ENCODE results near the gene ADCY5. TPM values are rescaled to one million over a fixed set of nuclear protein-coding genes. Genes with fewer than 3 reads are reported as not detected.

Gene ADCY5
- total and polyA plus RNA-seq, 2 donors from 2014 or later, result 7.1 to 33.6 TPM

GRCh38 chr3:123349201-123349535 lies 99.7 kb downstream of the ADCY5 start:
- H3K4me3 ChIP-seq (ENCODE audit: low read length in 3 of 3), result no peak overlapping the region
- peaks cover 0 to 3% (median 0%) of the 10 kb centered on the region in 3 donors for H3K36me3 ChIP-seq (ENCODE audit: control insufficient read depth in 2 of 3, insufficient read depth in 3 of 3, low read length in 3 of 3)
- H3K9me3 ChIP-seq (ENCODE audit: control insufficient read depth in 2 of 3, insufficient read depth in 1 of 3, low read length in 3 of 3), result no peaks in the 10 kb centered on the region
- H3K9ac ChIP-seq (ENCODE audit: low read length in 3 of 3), result no peak overlapping the region
- no peak for TF ChIP-seq CTCF (IDR thresholded peaks at IDR 0.05; ENCODE audit: borderline replicate concordance, extremely low read depth, insufficient read depth)
- H3K27ac ChIP-seq (ENCODE audit: low read depth in 2 of 2, low read length in 2 of 2), result no peak overlapping the region
- H3K27me3 ChIP-seq (ENCODE audit: control insufficient read depth, insufficient read depth, low read length), result no peaks in the 10 kb centered on the region
- H3K4me1 ChIP-seq (ENCODE audit: control insufficient read depth in 2 of 3, insufficient read depth in 2 of 3, low read depth in 1 of 3, low read length in 3 of 3), result peaks cover 0 to 11% (median 5%) of the 10 kb centered on the region in 3 donors
- FAIRE-seq, result no peak
- no peak for DNase-seq
- intact Hi-C loops (cut with DNase I), result no loop called here

GRCh38 chr3:123348471-123349200 lies 100.3 kb downstream of the ADCY5 start:
- no peak overlapping the region for H3K27ac ChIP-seq (ENCODE audit: low read depth in 2 of 2, low read length in 2 of 2)
- no peaks in the 10 kb centered on the region for H3K27me3 ChIP-seq (ENCODE audit: control insufficient read depth, insufficient read depth, low read length)
- FAIRE-seq, result no peak
- no peak overlapping the region for H3K9ac ChIP-seq (ENCODE audit: low read length in 3 of 3)
- TF ChIP-seq CTCF (IDR thresholded peaks at IDR 0.05; ENCODE audit: borderline replicate concordance, extremely low read depth, insufficient read depth), result no peak
- no peak overlapping the region for H3K4me3 ChIP-seq (ENCODE audit: low read length in 3 of 3)
- H3K9me3 ChIP-seq (ENCODE audit: control insufficient read depth in 2 of 3, insufficient read depth in 1 of 3, low read length in 3 of 3), result no peaks in the 10 kb centered on the region
- intact Hi-C loops (cut with DNase I), result no loop called here
- peaks cover 0 to 11% (median 3%) of the 10 kb centered on the region in 3 donors for H3K4me1 ChIP-seq (ENCODE audit: control insufficient read depth in 2 of 3, insufficient read depth in 2 of 3, low read depth in 1 of 3, low read length in 3 of 3)
- peak in 1 of 5 donors; percentile 27 for DNase-seq
- peaks cover 0 to 3% (median 0%) of the 10 kb centered on the region in 3 donors for H3K36me3 ChIP-seq (ENCODE audit: control insufficient read depth in 2 of 3, insufficient read depth in 3 of 3, low read length in 3 of 3)

- DNase-seq (peak in 1 of 5 donors; percentile 27), FAIRE-seq (no peak)
- Histone ChIP-seq H3K4me1 (ENCODE audit: control insufficient read depth in 2 of 3, insufficient read depth in 2 of 3, low read depth in 1 of 3, low read length in 3 of 3) (peaks cover 0 to 8% (median 0%) of the 10 kb centered on the region in 3 donors), H3K36me3 (ENCODE audit: control insufficient read depth in 2 of 3, insufficient read depth in 3 of 3, low read length in 3 of 3) (peaks cover 0 to 3% (median 0%) of the 10 kb centered on the region in 3 donors), H3K4me3 (ENCODE audit: low read length in 3 of 3) (no peak overlapping the region), H3K9ac (ENCODE audit: low read length in 3 of 3) (no peak overlapping the region), H3K27me3 (ENCODE audit: control insufficient read depth, insufficient read depth, low read length) (no peaks in the 10 kb centered on the region), H3K9me3 (ENCODE audit: control insufficient read depth in 2 of 3, insufficient read depth in 1 of 3, low read length in 3 of 3) (no peaks in the 10 kb centered on the region), H3K27ac (ENCODE audit: low read depth in 2 of 2, low read length in 2 of 2) (no peak overlapping the region)
- no peak for TF ChIP-seq CTCF (IDR thresholded peaks at IDR 0.05; ENCODE audit: borderline replicate concordance, extremely low read depth, insufficient read depth)
- intact Hi-C loops (cut with DNase I), result no loop called here
These were observed 101.1 kb downstream of the ADCY5 start for GRCh38 chr3:123347691-123348264.
